HFF-Myc (cell line): ENCODE results near the gene IL22.

ENCODE experiments used
- DNase-seq: peaks from one replicate; pipeline ENCODE4 v3.0.0-alpha.2; 2011; ENCODE audit warnings: low read depth; ENCODE audit errors: extremely low read depth
- H3K4me3 ChIP-seq: replicated peaks from 2 replicates; pipeline ENCODE4 v1.5.1; 2011; ENCODE audit warnings: low read depth, mild to moderate bottlenecking, control low read depth, low read length
- TF ChIP-seq, protein P1 (sequence below): IDR thresholded peaks from 2 replicates; pipeline ENCODE4 v1.5.1; 2012; ENCODE audit warnings: mild to moderate bottlenecking, low read depth, low read length, control low read depth; ENCODE audit errors: missing control alignments

Gene IL22

GRCh38 chr12:68245180-68246021 lies 8.0 kb downstream of the IL22 start:
- DNase-seq, result no peak
- no peak overlapping the region for H3K4me3 ChIP-seq
- TF ChIP-seq, protein P1, sequence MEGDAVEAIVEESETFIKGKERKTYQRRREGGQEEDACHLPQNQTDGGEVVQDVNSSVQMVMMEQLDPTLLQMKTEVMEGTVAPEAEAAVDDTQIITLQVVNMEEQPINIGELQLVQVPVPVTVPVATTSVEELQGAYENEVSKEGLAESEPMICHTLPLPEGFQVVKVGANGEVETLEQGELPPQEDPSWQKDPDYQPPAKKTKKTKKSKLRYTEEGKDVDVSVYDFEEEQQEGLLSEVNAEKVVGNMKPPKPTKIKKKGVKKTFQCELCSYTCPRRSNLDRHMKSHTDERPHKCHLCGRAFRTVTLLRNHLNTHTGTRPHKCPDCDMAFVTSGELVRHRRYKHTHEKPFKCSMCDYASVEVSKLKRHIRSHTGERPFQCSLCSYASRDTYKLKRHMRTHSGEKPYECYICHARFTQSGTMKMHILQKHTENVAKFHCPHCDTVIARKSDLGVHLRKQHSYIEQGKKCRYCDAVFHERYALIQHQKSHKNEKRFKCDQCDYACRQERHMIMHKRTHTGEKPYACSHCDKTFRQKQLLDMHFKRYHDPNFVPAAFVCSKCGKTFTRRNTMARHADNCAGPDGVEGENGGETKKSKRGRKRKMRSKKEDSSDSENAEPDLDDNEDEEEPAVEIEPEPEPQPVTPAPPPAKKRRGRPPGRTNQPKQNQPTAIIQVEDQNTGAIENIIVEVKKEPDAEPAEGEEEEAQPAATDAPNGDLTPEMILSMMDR, result no peak

- TF ChIP-seq, protein P1, result no peak
- no peak overlapping the region for H3K4me3 ChIP-seq
- no peak for DNase-seq
Observed at GRCh38 chr12:68242777-68243176, 10.6 kb downstream of the IL22 start.

- TF ChIP-seq, protein P1, result no peak
- H3K4me3 ChIP-seq, result no peak overlapping the region
- DNase-seq, result no peak
Observed at GRCh38 chr12:68240975-68241374, 12.4 kb downstream of the IL22 start.

GRCh38 chr12:68240079-68240478 lies 13.3 kb downstream of the IL22 start:
- TF ChIP-seq, protein P1, result no peak
- no peak overlapping the region for H3K4me3 ChIP-seq
- peak; percentile 39 for DNase-seq

- no peak overlapping the region for H3K4me3 ChIP-seq
Observed at GRCh38 chr12:68239309-68239982, 14.0 kb downstream of the IL22 start.

DNA sequence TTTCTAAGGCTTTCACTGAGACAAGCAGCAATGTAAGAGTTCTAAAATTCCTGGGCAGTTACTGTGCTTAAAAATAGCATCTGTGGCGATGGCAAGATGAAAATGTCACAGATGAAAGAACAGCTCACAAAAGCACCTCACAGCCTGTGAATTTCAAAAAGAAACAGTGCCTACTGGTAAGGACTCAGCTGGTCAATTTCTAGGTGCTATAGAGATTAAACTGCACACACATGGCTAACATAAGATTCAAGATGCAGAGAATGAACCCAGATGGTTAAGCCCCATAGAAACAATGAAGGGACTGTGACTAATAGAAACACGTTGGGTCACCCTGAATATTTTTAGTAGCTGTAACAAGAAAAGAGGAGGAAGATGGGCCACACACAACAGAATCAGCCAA lies 15.8 kb downstream of the IL22 start:
- DNase-seq, result no peak
- H3K4me3 ChIP-seq, result no peak overlapping the region
- TF ChIP-seq, protein P1, result no peak

More at GRCh38 chr12:68239309-68239982, 14.0 kb downstream of the IL22 start:
- TF ChIP-seq, protein P1, result no peak
- no peak for DNase-seq
